Stimulated activated CD4-positive, alpha-beta T cell treated with anti-CD3 and anti-CD28 coated beads, Interleukin-15, amount 100 ng/mL, for 48 hours (primary cell): ENCODE measurements around the gene INTS1.
A peak's percentile ranks its signal among the peaks of the same experiment; 100 is the strongest.

ENCODE experiments used
- DNase-seq, 2 donors: peaks; one replicate each; pipeline ENCODE4 v3.0.0-alpha.2; 2020; ENCODE audit warnings: low read depth in 2 of 2

Gene INTS1

DNA sequence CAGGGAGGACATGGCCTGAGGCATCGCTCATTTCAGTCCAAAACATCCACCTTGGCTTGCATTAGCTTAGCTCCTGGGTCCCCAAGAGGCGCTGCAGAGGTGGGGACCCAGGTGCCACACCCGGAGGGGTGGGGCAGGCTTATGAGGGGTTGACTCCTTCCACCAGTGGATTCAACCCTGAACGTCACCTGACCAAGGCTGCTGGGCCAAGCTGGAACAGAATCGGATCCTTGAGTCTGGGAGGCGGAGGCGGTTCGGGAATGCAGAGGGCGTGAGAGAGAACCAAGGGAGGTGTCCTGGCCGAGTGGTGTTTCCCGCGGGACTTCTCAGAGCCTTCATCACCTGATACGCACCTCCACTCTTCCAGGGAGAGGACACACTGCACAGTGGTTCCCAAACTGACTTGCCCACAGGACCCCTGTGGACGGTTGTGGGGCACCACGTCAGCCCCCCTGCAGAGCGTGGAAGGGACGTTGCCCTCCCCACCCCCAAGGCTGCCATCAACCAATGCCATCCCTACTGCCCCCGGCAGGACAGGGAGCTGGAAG, 40.4 kb downstream of the INTS1 start:
- no peak for DNase-seq

DNA sequence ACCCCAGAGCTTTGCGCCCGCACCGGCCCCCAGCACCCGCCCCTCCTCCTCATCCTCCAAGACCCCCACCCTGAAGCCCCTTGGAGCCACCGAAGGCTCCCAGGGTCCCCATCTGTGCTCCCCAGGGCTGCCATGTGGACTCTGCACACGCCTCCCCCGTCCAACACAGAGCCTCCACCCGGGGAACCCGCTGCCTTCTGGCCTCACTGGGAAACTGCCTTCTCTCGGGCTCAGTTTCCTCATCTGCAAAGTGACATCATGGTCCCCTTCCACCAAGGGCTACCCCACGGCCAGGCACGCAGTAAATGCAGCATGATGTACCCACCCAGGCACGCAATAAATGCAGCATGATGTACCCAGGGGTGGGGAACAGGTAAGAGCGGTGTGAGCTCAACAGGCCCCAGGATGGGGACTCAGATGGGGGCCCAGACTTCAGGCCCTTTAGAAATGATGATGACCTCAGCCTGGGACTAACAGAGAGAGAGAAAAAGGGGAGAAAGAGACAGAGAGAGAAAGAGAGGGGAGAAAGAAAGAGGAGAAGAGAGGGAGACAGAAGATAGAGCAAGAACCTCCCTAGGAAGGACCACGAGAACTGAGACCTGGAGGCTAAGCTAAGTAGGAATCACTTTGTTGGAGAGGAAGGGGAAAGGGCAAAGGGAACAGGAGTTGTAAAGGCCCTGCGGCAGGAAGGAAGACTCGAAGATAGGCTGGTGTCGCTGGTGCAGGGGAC, 42.4 kb downstream of the INTS1 start:
- DNase-seq: no peak

DNA sequence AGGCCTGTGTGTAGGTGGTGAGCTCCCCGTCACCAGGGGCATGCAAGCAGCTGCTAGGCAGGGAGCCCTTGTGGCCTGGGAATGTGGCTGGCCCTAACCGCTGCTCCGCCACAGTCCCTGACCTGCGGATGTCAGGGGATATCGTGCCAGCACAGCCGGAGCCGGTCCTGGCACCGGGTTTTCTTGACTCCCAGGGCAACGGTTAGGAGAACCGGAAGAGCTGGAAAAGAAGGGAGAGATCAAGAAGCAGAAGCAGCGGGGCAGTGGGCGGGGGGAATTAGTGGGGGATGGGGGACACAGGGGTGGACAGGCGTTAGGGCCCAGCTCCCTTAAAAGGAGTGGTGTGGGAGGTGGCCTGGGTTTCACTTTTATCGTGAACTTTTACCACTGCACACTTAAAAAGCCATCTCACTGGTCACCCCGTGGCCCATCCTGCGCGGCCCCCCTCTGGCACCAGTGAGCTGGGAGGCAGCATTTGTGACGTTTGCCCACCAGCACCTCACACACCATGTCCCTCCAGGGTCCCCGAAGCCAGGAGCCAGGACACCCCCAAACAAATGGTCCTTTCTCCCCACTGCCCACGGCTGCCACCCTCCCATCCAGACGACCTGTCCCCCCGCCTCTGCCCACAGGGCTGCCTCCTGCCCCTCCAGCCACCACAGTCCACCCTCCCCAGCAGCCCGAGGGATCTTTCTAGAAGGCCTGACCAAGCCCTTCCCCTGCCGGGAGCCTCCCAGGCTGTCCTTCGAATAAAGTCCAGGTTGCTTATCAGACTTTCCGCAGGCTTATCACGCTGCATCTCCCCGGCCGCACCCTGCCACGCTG, 43.2 kb downstream of the INTS1 start:
- no peak for DNase-seq

DNA sequence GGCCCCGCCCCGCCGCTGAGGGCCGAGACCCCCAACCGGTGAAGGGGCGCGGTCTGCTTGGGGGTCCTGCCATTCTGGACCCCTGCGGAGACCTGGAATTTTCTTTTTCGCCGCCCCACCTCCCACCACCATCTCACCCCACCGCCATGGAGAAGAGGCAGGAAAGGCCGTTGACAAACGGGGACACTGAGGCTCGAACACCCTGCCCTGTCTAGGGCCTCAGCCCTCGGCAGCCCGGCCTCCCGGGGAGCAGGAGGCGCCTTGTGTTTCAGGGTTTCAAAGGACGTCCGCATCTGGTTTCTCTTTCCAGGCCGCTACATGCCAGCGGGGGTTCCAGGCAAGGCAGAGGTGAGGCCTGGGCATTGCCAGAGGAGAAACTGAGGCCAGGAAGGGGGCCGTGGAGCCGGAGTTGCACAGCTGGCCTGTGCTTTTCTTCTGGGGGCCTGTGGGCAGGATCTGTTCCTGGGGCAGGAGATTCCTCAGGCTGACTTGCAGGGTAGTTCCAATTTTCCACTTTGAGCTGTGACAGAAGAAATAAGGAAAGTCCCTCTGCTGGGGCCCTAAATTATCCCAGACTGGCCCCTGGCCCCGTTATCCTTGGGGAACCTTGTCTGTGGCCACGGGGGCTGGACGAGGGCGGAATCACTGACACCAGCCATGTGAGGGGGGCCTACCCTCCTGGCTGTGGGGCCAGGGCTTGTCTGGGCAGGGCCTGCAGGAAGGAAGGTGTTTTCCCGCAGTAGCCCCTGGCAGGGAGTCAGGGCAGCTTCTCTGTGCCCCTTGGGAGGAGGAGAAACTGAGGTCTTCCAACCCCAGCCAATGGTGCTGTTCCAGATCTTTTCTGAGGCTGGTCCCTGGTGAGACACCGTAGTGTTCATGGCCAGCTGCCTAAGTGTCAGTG, 44.0 kb downstream of the INTS1 start:
- no peak for DNase-seq

DNA sequence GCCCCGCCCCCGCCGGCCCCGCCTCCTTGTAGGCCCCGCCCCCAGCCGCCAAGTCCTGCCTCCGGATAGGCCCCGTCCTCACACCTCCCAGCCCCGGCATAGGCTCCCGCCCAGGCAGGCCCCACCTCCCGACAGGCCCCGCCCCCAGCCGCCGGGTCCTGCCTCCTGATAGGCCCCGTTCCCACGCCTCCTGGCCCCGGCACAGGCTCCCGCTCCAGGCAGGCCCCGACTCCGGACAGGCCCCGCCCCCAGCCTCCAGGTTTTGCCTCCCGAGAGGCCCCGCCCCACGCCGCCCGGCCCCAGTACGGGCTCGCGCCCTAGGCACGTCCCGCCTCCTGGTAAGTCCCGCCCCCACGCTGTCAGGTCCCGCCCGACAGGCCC, 44.7 kb downstream of the INTS1 start:
- DNase-seq: peak; percentile 98 to 99

DNA sequence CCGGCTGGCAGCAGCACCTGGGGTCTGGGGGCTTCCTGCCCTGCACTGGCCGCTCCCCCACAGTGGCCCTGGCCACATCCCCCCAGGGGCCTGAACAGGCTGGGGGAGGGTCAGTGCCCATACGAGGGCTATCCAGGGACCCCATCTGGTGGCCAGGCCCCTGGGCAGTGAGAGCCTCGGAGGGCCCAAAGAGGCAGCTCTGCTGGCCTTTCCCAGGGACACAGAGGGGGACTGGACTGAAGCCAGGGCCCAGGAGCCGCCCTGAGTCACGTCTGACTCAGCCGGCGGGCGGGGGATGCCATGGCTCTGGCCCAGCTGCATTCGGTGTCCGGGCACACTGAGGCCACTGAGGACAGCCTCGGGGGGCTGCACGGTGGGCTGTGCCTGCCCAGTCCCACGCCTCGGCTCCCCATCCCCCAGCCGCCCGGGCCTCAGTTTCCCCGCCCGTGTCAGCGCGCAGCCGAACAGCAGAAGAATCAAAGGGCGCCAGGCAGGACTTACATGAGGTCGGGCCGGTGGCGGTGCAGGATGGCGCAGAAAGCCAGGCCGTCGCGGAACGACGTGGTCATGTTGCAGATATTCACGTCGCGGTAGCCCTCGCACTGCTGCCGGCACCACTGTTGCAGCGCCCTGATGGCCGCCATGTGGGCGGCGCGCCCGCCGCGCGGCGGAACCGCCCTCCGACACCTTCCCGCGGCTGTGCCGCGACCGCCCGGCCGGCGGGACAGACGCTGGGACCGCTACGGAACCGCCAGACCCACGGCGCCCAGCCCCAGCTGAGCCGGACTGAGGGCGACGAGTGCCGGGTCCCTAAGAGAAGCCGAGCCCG, 45.3 kb downstream of the INTS1 start, which contains the start of gene MICALL2:
TSS of gene MICALL2 (minus strand) at position 788 of the 829 bp plus-strand sequence. CDS start at position 644, 144 bp downstream.
- DNase-seq: no peak

DNA sequence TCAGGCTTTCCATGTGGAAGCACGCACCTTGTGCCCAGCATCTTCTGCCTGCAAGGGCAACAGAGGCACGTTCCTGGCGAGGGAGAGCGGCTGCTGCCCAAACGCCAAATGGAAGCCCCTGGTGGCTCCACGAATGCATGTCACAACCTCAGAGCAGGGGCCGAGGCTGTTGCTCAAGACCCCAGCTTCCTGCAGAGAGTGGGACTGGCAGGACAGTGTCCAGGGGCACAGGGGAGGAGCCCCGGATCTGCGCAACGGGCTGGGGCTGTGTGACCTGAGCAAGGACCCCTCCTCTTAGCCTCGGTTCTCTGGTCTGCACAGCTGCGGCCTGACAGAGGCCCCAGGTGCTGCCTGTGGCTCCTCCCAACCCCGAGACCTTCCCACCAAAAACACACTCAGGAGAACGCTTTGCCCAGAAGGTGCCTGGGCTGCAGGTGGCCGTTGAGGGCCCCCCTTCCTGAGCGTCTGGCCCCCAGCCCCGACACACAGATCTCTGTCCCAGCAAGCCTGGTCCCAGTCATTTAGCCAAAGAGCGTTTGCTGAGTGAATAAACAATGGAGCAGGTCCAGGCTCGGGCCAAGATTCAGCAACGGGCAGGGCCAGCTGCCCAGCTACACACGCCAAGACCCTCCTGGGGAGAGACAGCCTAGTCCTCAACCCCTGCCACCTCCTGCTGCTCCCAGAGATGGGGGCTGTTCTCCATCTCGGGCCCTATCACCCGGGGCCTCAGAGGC, 46.1 kb downstream of the INTS1 start:
- no peak for DNase-seq

DNA sequence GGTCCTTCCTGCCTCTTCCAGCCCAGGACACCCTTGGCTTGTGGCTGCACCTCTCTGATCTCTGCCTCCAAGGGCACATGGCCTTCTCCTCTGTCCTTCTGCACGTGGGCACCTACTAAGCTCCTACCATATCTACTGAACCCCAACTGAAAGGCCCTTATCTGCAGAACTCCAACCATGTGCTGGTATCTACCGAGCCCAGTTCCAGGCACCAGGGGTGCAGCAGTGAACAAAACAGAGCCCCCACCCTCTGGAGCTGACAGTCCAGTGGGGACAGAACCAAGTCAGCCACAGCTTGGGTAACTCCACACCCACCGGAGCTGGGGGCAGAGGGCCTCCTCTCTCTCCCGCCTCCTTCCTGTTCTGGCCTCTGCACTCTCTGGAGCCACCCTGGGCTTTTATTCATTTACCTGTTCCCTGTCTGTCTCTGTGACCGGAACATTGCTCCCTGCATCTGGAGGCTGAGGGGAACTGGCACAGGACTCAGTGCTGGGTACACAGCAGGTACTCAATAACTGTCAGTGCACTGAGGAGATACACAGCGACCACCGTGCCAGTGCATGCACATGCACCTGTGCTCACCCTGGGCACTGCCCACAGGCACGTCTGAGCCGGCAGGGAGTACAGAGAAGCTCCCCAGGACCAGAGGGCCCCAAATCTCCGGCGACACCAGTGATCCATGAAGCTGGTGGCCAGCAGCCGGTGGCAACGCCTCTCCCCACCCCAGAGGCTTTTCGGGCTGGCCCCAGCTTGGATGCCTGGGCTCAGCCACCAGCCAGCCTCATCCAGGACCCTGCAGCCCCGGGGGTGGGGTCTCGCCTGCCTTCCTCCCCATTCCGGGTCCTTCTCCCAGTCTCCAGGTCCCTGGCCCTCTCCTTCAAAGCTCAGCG, 46.9 kb downstream of the INTS1 start:
- DNase-seq: no peak

DNA sequence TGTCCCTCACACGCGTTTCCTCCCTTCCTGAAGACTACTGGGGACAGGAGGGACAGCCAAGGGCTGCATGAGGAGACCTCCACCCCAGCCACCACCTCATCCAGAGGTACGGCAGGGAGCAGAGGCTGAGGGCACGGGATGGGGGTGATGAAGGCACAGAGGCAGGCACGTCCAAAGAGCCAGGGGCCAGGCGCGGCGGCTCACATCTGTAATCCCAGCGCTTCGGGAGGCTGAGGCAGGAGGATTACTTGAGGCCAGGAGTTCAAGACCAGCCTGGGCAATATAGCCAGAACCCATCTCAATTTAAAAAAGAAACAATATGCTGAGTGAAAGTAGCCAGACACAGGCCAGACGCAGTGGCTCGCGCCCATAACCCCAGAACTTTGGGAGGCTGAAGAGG, 48.2 kb downstream of the INTS1 start:
- no peak for DNase-seq

DNA sequence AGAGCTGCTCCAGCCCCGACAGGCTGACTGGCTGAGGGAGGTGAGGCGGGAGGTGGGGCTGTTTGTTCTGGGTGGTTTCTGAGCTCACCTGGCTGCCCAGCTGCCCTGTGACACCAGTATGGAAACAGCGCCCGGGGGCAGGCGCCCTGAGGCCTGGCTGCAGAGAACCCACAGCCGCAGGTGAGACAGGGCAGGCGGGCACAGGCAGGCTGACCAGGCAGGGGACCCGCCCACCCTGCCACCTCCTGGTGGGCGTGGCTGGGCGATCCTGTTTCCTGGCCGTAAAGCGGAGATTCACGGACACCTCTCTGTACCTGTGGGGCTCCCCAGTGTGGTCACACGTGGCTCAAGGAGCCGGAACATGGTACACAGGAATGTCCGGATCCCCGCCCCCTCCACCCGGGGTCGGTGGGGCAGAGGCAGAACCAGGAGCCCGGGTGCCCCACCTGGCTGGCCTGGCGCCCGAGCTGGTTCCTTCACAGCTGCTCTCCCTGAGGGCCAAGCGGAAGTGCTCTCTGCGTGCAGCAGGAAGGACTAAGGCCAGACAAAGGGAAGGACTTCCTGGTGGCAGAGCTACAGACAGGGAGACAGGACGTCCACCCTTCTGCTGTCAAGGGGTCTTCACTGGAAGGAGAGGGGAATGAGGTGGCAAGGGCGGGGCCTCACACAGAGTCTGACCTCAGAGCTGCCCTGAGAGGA, 48.8 kb downstream of the INTS1 start:
- DNase-seq: no peak

DNA sequence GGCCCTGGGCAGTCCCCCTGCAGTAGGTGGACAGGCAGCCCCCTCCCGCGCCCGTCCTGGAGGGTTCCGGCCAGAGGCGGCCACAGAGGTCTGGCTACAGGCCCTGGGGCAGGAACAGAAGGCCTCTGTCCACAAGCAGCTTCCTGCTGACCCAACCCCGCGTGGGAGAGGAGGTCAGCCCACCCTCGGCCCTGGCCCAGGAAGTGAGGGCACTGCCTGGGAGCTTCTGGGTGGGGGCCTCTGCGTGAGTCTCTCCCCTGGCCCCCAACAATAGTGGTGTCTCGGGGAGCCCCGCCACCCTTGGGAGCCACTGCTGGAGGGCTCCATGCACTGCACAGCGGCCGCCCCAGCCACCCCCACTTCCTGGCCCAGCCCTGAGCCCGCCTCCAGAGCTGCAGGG, 49.6 kb downstream of the INTS1 start:
- DNase-seq: no peak

DNA sequence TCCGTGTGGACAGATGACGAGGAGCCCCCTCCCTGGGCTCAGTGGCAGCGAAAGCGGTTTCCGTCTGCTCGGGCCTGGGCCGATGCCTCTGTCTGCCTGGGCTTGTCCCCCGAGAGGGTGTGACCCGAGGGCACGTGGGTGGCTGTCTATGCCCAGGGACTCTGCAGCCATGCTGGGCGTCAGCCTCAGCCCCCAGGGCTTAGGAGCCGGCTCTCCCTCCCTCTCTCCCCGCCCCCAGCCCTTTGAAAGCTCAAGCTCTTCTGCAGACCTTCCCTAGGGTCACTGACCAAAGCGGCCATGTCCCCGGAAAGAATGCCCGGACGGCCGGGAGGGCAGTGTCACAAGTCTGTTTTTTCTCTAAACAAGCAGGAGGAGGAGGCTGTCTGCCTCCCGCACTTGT, 52.0 kb downstream of the INTS1 start:
- no peak for DNase-seq

DNA sequence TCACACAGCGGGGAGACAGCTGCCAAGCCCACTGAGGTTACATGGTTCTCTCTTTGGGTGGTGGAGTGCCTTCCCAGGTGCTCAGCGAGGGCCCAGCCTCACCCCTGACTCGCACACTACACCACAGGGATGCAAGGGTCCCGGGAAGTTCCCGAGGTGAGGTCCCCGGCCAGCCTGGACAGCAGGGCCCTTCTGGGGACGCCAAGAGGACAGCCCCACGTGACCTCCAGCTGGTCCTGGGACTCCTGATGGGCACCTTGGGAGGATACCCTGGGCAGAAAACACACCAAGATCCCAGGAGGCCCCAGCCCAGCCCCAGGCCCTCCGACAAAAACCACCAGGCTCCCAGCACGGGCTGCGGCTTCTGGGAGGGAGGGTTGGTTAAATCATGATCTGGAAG, 53.2 kb downstream of the INTS1 start:
- no peak for DNase-seq

DNA sequence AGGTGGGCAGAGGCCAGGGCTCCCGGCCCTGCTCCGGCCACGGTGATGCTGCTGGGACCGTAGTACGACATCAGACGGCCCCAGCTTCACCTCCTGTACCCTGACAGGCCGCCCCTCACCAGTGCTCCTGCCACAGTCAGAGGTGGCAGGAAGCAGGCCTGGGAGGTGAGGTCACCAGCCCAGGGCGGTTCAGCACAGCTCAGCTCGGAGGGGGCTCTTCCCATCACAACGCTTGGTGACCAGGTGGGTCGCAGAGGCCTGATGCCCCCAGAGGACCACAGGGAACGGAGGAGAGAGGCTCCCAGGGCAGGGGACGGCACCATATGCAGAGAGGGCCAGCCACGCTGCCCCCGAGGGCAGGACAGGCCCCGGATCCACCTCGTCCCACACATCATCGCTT, 53.8 kb downstream of the INTS1 start:
- no peak for DNase-seq

DNA sequence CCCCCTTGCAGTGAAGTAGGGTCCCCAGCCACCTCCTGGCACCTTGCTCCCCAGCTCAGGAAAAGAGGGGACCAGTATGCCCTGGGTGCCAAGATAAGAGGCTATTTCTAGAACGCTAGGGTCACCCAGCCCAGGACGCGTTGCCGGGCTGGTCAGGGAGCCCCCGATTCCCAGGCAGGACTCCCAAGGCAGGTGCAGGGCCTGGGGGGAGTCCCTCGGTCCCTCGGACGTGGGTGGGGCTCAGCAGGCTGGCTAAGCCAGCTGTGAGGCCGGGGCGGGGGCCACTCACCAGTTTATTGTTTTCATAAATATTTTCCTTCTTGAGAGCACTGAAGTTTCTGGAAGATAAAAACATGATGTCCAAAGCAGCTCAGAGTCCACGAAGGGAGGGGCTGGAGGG, 54.2 kb downstream of the INTS1 start:
- DNase-seq: no peak

DNA sequence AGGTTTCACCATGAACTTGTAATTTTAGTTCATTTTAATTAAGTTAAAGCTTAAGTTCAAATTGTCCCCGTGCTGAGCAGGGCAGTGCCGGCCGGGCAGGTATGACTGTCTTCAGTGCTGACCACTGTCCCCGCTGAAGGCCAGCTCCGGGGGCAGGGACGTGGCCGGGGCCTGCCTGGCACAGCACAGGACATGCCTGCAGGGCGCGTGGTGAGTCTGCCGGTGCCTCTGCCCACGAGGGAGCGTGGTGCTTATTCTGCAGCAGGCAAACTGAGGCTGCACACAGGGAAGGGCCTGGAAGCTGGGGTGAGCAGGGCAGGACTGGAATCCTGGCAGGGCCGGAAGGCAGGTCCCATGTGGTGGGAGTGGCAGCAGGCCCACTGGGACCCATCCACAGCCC, 54.7 kb downstream of the INTS1 start:
- DNase-seq: no peak

DNA sequence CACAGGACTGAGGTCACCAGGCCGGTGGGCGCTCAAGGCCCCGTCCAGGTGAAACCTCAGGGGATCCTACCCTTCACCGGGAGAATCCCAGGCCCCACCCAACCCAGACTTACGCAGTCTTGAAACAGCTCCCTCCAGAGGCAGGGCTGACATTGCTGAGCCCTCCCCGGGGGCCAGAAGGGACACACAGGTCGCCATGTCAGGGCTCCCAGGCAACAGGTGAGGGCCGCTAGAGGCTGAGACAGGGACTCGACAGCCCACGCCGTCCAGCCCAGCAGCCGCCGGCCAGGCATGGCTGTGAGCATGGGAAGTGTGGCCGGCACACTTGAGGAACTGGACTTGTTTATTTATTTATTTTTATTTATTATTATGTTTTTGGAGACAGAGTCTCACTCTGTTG, 55.2 kb downstream of the INTS1 start:
- DNase-seq: no peak

DNA sequence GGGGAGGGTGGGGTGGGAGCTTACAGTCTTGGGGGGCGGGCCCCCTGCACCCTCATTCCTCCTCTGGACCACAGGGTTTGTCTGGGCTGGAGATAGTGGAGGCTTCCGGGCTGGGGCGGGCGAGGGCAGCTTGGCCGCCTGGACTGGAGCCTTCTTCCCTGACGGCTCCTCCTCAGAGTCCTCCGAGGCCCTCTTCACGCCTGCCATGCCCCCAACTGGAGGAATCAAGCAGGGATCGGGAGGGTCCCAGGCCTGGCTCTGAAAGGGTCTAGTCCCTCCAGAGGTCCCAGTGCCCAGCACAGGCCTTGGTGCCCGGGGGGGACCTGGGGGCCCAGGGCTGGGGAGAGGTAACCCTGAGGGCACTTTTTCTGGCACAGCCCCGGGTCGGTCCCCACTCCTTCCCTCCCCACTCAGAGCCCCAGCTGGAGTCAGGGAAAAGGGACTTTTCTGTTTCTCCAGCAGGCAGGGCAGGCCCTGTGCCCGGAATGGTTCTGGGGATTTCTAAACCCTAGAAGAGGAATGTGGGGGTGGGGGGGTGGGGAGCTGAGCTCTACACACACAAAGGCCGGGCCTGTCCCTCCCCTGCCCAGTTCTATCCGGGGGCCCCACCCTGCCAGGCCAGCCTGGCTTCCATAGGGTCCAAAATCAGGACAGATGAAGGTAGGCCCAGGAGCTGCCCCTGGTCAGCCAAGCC, 56.5 kb downstream of the INTS1 start:
- DNase-seq: no peak
